ENCODE data around the gene IFRD1. TPM values are rescaled to one million over a fixed set of nuclear protein-coding genes. Genes with fewer than 3 reads are reported as not detected.

IFRD1 gene, protein sequence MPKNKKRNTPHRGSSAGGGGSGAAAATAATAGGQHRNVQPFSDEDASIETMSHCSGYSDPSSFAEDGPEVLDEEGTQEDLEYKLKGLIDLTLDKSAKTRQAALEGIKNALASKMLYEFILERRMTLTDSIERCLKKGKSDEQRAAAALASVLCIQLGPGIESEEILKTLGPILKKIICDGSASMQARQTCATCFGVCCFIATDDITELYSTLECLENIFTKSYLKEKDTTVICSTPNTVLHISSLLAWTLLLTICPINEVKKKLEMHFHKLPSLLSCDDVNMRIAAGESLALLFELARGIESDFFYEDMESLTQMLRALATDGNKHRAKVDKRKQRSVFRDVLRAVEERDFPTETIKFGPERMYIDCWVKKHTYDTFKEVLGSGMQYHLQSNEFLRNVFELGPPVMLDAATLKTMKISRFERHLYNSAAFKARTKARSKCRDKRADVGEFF
- 149 TPM for polyA plus RNA-seq (2013)

DNA sequence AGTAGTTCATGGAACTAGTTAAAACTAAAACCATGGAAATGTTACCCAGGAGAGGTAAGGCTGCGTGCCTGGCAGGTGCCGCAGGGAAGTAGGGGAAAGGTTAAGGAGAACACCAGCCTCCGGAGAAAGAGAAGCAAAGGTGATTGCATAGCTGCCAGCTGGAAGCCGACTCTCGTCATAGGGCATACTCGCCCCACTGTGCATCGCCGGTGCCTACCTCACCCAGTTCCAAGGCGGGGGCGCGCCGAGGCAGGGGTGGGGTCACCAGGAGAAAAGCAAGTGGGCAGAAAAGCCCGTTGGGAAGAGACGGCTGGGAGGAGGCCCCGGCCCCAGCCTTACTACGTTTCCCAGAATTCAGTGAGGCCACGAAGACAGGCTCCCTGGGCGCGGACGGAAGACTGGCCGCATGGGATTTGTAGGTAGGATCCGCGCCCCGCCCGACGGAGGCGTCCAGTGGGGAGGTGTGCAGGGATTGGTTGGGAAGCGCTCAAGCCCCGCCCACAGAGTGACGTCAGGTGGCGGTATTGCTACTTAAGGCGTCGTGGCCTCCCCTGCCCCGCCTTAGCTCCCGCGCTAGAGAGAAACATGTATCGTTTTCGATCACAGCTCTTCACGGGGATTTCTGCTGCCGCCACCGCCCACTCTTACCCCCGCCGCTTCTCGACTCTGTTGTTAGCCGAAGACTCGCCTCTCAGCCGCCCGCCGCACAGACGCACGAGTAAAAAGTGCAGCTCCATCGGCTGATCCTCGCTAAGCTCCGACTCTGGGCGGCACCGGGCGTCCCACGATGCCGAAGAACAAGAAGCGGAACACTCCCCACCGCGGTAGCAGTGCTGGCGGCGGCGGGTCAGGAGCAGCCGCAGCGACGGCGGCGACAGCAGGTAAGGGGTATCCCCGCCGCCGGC lies at the start of gene IFRD1:
Gene IFRD1 (plus strand): TSS at position 559 of the 905 bp plus-strand sequence. CDS start 229 bp downstream, at position 788.
- Histone ChIP-seq H3K4me3 (ENCODE audit: control insufficient read depth in 1 of 7, extremely low read depth in 1 of 7, insufficient read depth in 4 of 7, low read depth in 2 of 7, low read length in 6 of 7) (peak within 1 kb of the TSS; percentile 93 to 100 (median 97)), H3K36me3 (ENCODE audit: control insufficient read depth in 4 of 4, insufficient read depth in 4 of 4, low read length in 3 of 4) (peaks cover 0 to 5% (median 0%) of the 10 kb centered on the region in 4 experiments), H3K27me3 (replicated peaks in 2 of 5; ENCODE audit: control insufficient read depth in 4 of 5, insufficient read depth in 5 of 5, low read length in 4 of 5) (no peaks in the 10 kb centered on the region), H3K4me1 (ENCODE audit: control extremely low read depth in 1 of 4, control insufficient read depth in 4 of 4, insufficient read depth in 4 of 4, low read length in 3 of 4) (peaks cover 14 to 30% (median 23%) of the 10 kb centered on the region in 4 experiments), H3K27ac (ENCODE audit: insufficient read depth in 1 of 2, low read depth in 1 of 2, low read length in 2 of 2, poor library complexity in 1 of 2, severe bottlenecking in 2 of 2) (peak within 1 kb of the TSS; percentile 92 to 96), H3K9me3 (ENCODE audit: control extremely low read depth in 1 of 5, control insufficient read depth in 4 of 5, insufficient read depth in 2 of 5, low read depth in 1 of 5, low read length in 4 of 5) (no peaks in the 10 kb centered on the region)
- DNase-seq: peak; percentile 97 to 99 (median 98)
- CTCF ChIA-PET: interaction anchor here (0.7 to 5.1 kb wide), 8 partner anchors 11 to 235 kb away, joined by 3 to 32 read pairs (median 3); partner anchors contain the start of gene LSMEM1
- WGBS (ENCODE audit: insufficient coverage): under 1% methylated on average over 69 of the region's 73 CpGs
- POLR2A ChIA-PET: interaction anchor here (0.5 to 2.7 kb wide), 14 partner anchors 9 to 888 kb away, joined by 3 to 10 read pairs (median 4); partner anchors contain the start of genes DOCK4, IMMP2L and ZNF277

DNA sequence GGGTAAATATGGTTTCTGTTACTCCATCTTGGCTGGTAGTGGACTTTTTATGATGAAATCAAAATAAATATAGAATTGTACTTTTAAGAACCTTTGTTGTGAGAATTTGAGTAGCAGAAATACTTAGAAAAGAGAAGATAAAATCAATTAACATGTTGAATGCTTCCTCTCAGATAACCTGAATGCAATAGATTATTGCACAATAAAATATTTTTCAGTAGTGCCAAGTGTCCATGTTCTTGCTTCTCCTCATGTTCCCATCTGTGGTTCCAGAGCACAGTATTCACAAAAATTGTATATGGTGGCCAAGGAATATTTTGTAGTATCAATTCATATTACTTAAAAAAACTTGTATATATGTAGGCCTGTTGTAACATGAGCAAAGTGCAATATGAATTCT lies 45.9 kb upstream of the IFRD1 start:
- Histone ChIP-seq H3K9me3 (ENCODE audit: control extremely low read depth in 1 of 5, control insufficient read depth in 4 of 5, insufficient read depth in 2 of 5, low read depth in 1 of 5, low read length in 4 of 5) (peaks cover 0 to 3% (median 0%) of the 10 kb centered on the region in 5 experiments), H3K27me3 (replicated peaks in 2 of 5; ENCODE audit: control insufficient read depth in 4 of 5, insufficient read depth in 5 of 5, low read length in 4 of 5) (no peaks in the 10 kb centered on the region), H3K4me1 (ENCODE audit: control extremely low read depth in 1 of 4, control insufficient read depth in 4 of 4, insufficient read depth in 4 of 4, low read length in 3 of 4) (peaks cover 0 to 8% (median 2%) of the 10 kb centered on the region in 4 experiments), H3K36me3 (ENCODE audit: control insufficient read depth in 4 of 4, insufficient read depth in 4 of 4, low read length in 3 of 4) (no peaks in the 10 kb centered on the region), H3K4me3 (ENCODE audit: control insufficient read depth in 1 of 7, extremely low read depth in 1 of 7, insufficient read depth in 4 of 7, low read depth in 2 of 7, low read length in 6 of 7) (no peak overlapping the region), H3K27ac (ENCODE audit: insufficient read depth in 1 of 2, low read depth in 1 of 2, low read length in 2 of 2, poor library complexity in 1 of 2, severe bottlenecking in 2 of 2) (no peak overlapping the region)
- CTCF ChIA-PET: no interaction called here
- POLR2A ChIA-PET: no interaction called here
- DNase-seq: no peak

DNA sequence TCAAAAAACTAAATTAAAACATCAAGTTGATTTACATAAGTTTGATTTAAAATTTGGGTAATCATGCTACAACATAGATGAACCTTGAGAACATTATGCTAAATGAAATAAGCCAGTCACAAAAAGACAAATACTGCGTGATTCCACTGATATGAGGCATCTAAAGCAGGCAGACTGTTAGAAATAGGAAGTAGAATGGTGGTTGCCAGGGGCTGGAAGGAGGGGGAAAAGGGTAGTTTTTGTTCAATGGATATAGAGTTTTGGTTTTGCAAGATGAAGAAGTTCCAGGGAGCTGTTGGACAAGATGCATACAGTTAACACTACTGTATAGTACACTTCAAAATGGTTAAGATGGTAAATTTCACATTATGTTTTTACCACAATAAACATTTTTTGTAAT lies 45.0 kb upstream of the IFRD1 start:
- H3K4me3 ChIP-seq (ENCODE audit: control insufficient read depth in 1 of 7, extremely low read depth in 1 of 7, insufficient read depth in 4 of 7, low read depth in 2 of 7, low read length in 6 of 7): no peak overlapping the region
- H3K4me1 ChIP-seq (ENCODE audit: control extremely low read depth in 1 of 4, control insufficient read depth in 4 of 4, insufficient read depth in 4 of 4, low read length in 3 of 4): peaks cover 0 to 8% (median 2%) of the 10 kb centered on the region in 4 experiments
- no peaks in the 10 kb centered on the region for H3K36me3 ChIP-seq (ENCODE audit: control insufficient read depth in 4 of 4, insufficient read depth in 4 of 4, low read length in 3 of 4)
- no peaks in the 10 kb centered on the region for H3K27me3 ChIP-seq (replicated peaks in 2 of 5; ENCODE audit: control insufficient read depth in 4 of 5, insufficient read depth in 5 of 5, low read length in 4 of 5)
- peak in 2 of 3 donors; percentile 76 to 79 for DNase-seq
- CTCF ChIA-PET: interaction anchor here (0.9 kb wide), 1 partner anchor 8 kb away, joined by 3 read pairs; no protein-coding TSS in a partner anchor
- H3K27ac ChIP-seq (ENCODE audit: insufficient read depth in 1 of 2, low read depth in 1 of 2, low read length in 2 of 2, poor library complexity in 1 of 2, severe bottlenecking in 2 of 2): no peak overlapping the region
- POLR2A ChIA-PET: no interaction called here
- peaks cover 0 to 3% (median 0%) of the 10 kb centered on the region in 5 experiments for H3K9me3 ChIP-seq (ENCODE audit: control extremely low read depth in 1 of 5, control insufficient read depth in 4 of 5, insufficient read depth in 2 of 5, low read depth in 1 of 5, low read length in 4 of 5)
- WGBS (ENCODE audit: insufficient coverage): no CpG with 5 or more reads among the region's 1 CpG

DNA sequence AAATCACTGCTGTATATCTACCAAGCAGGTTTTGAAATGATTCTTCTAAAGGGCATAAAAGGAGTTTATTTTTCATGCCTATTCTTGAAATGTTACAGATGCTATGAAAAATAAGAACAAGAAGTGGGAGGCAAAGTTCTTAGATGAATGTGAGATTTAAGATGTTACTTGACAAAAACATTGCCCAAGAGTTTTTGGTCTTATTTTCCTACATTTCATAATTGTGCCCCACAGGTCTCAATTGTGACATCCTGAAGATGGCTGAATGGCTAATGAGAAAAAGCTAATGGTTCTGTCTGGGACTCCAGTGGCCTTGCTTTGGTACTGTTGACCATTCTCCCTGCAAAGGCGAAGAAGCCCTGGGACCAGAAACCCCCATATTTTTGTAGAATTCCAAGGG lies 43.0 kb upstream of the IFRD1 start:
- CTCF ChIA-PET: interaction anchor here (1.0 to 1.4 kb wide), 2 partner anchors 11 to 15 kb away, joined by 4 to 5 read pairs; no protein-coding TSS in a partner anchor

DNA sequence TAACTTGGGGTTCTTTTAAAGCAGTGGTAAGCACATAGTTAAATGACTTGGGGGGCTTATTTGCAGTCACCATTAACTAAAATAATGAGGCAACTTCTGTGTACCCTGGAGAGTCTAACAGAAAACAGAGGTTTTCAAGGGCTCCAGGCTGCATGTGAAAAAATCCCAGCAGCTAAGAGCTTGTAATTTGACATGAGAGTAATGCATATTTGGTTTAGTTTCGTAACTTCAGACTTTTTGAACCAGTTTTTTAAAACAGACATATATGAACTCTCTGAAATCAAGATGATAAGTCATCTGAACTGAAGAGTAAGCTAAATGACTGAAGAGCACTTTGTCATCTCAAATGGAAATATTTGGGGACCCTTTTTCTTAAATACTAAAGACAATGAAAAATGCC lies 40.2 kb upstream of the IFRD1 start:
- no CpG with 5 or more reads among the region's 1 CpG for WGBS (ENCODE audit: insufficient coverage)
- Histone ChIP-seq H3K36me3 (ENCODE audit: control insufficient read depth in 4 of 4, insufficient read depth in 4 of 4, low read length in 3 of 4) (no peaks in the 10 kb centered on the region), H3K4me3 (ENCODE audit: control insufficient read depth in 1 of 7, extremely low read depth in 1 of 7, insufficient read depth in 4 of 7, low read depth in 2 of 7, low read length in 6 of 7) (no peak overlapping the region), H3K4me1 (ENCODE audit: control extremely low read depth in 1 of 4, control insufficient read depth in 4 of 4, insufficient read depth in 4 of 4, low read length in 3 of 4) (peaks cover 0 to 8% (median 2%) of the 10 kb centered on the region in 4 experiments), H3K27me3 (replicated peaks in 2 of 5; ENCODE audit: control insufficient read depth in 4 of 5, insufficient read depth in 5 of 5, low read length in 4 of 5) (no peaks in the 10 kb centered on the region), H3K27ac (ENCODE audit: insufficient read depth in 1 of 2, low read depth in 1 of 2, low read length in 2 of 2, poor library complexity in 1 of 2, severe bottlenecking in 2 of 2) (no peak overlapping the region), H3K9me3 (ENCODE audit: control extremely low read depth in 1 of 5, control insufficient read depth in 4 of 5, insufficient read depth in 2 of 5, low read depth in 1 of 5, low read length in 4 of 5) (no peaks in the 10 kb centered on the region)
- ChIA-PET POLR2A (no interaction called here), CTCF (interaction anchor here (1.0 to 1.6 kb wide), 5 partner anchors 9 to 647 kb away, joined by 3 to 6 read pairs (median 3); no protein-coding TSS in a partner anchor)
- DNase-seq: peak in 1 of 3 donors; percentile 39

More for the DNA sequence above, 43.0 kb upstream of the IFRD1 start:
- Histone ChIP-seq H3K9me3 (ENCODE audit: control extremely low read depth in 1 of 5, control insufficient read depth in 4 of 5, insufficient read depth in 2 of 5, low read depth in 1 of 5, low read length in 4 of 5) (peaks cover 0 to 3% (median 0%) of the 10 kb centered on the region in 5 experiments), H3K36me3 (ENCODE audit: control insufficient read depth in 4 of 4, insufficient read depth in 4 of 4, low read length in 3 of 4) (no peaks in the 10 kb centered on the region), H3K27me3 (replicated peaks in 2 of 5; ENCODE audit: control insufficient read depth in 4 of 5, insufficient read depth in 5 of 5, low read length in 4 of 5) (no peaks in the 10 kb centered on the region), H3K4me3 (ENCODE audit: control insufficient read depth in 1 of 7, extremely low read depth in 1 of 7, insufficient read depth in 4 of 7, low read depth in 2 of 7, low read length in 6 of 7) (no peak overlapping the region), H3K4me1 (ENCODE audit: control extremely low read depth in 1 of 4, control insufficient read depth in 4 of 4, insufficient read depth in 4 of 4, low read length in 3 of 4) (peaks cover 0 to 8% (median 2%) of the 10 kb centered on the region in 4 experiments), H3K27ac (ENCODE audit: insufficient read depth in 1 of 2, low read depth in 1 of 2, low read length in 2 of 2, poor library complexity in 1 of 2, severe bottlenecking in 2 of 2) (no peak overlapping the region)
- no CpG with 5 or more reads among the region's 1 CpG for WGBS (ENCODE audit: insufficient coverage)
- DNase-seq: no peak
- POLR2A ChIA-PET: no interaction called here

DNA sequence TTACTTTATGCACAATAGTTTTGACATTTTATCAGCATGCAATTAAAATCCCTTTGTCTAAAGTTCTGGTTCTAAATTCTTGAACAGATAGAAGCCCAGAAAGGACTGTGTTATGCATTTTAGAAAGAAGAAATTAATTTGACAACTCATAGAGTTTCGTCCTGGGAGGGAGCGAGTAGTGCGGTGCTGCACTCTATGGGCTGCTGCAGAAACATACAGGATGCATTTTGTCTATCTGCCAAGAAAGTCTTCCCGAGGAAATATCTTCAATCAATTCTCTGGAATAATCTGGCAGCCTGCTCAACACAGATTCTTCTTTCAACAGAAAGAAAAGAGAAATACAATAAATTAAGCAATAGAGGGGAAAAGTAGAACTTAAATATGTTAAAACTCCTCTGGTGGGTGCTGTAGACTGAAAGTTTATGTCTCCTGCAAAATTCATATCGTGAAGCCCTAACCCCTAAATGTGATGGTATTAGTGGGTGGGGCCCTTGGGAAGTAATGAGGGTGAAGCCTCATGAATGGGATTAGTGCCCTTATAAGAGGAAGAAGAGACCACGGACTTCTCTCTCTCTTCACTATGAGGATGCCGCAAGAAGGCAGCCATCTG lies 39.0 kb upstream of the IFRD1 start:
- 6% methylated on average over 3 of the region's 7 CpGs for WGBS (ENCODE audit: insufficient coverage)

More for the DNA sequence above, 39.0 kb upstream of the IFRD1 start:
- Histone ChIP-seq H3K27ac (ENCODE audit: insufficient read depth in 1 of 2, low read depth in 1 of 2, low read length in 2 of 2, poor library complexity in 1 of 2, severe bottlenecking in 2 of 2) (no peak overlapping the region), H3K27me3 (replicated peaks in 2 of 5; ENCODE audit: control insufficient read depth in 4 of 5, insufficient read depth in 5 of 5, low read length in 4 of 5) (no peaks in the 10 kb centered on the region), H3K36me3 (ENCODE audit: control insufficient read depth in 4 of 4, insufficient read depth in 4 of 4, low read length in 3 of 4) (no peaks in the 10 kb centered on the region), H3K4me1 (ENCODE audit: control extremely low read depth in 1 of 4, control insufficient read depth in 4 of 4, insufficient read depth in 4 of 4, low read length in 3 of 4) (peaks cover 4 to 14% (median 13%) of the 10 kb centered on the region in 4 experiments), H3K9me3 (ENCODE audit: control extremely low read depth in 1 of 5, control insufficient read depth in 4 of 5, insufficient read depth in 2 of 5, low read depth in 1 of 5, low read length in 4 of 5) (no peaks in the 10 kb centered on the region), H3K4me3 (ENCODE audit: control insufficient read depth in 1 of 7, extremely low read depth in 1 of 7, insufficient read depth in 4 of 7, low read depth in 2 of 7, low read length in 6 of 7) (no peak overlapping the region)
- CTCF ChIA-PET: interaction anchor here (0.8 to 1.2 kb wide), 4 partner anchors 10 to 267 kb away, joined by 3 to 4 read pairs (median 3); no protein-coding TSS in a partner anchor
- peak in 2 of 3 donors; percentile 29 to 42 for DNase-seq
- POLR2A ChIA-PET: no interaction called here
